Measurements from ENCODE around the gene C4orf54. TPM values are rescaled to one million over a fixed set of nuclear protein-coding genes. Genes with fewer than 3 reads are reported as not detected.

The C4orf54 gene
- polyA plus RNA-seq, 1 donor from 2014 or later, result not detected

- H3K9me3 ChIP-seq (ENCODE audit: low read length), result no peaks in the 10 kb centered on the region
- H3K27ac ChIP-seq (ENCODE audit: low read length), result no peak overlapping the region
- H3K4me2 ChIP-seq (ENCODE audit: low read length), result no peak overlapping the region
These were observed 46.9 kb downstream of the C4orf54 start for GRCh38 chr4:99610605-99611175.

GRCh38 chr4:99608417-99608816 lies 49.2 kb downstream of the C4orf54 start:
- H3K9me3 ChIP-seq (ENCODE audit: low read length), result no peaks in the 10 kb centered on the region
- TF ChIP-seq RAD21 (conservative IDR thresholded peaks at IDR 0.05), result no peak
- no peak for TF ChIP-seq EP300 (conservative IDR thresholded peaks at IDR 0.05; ENCODE audit: poor library complexity, severe bottlenecking)
- TF ChIP-seq TAF1 (IDR thresholded peaks at IDR 0.05; ENCODE audit: low read depth), result no peak
- no peak for TF ChIP-seq POLR2AphosphoS5 (IDR thresholded peaks at IDR 0.05)
- no peak for TF ChIP-seq SMC3 (conservative IDR thresholded peaks at IDR 0.05; ENCODE audit: poor library complexity)
- TF ChIP-seq REST (IDR thresholded peaks at IDR 0.05; ENCODE audit: borderline replicate concordance), result no peak
- TF ChIP-seq MXI1 (conservative IDR thresholded peaks at IDR 0.05; ENCODE audit: poor library complexity, severe bottlenecking), result no peak
- TF ChIP-seq EZH2 (IDR thresholded peaks at IDR 0.05; ENCODE audit: borderline replicate concordance, insufficient read depth, low read length, poor library complexity, severe bottlenecking), result no peak
- TF ChIP-seq, protein P1, sequence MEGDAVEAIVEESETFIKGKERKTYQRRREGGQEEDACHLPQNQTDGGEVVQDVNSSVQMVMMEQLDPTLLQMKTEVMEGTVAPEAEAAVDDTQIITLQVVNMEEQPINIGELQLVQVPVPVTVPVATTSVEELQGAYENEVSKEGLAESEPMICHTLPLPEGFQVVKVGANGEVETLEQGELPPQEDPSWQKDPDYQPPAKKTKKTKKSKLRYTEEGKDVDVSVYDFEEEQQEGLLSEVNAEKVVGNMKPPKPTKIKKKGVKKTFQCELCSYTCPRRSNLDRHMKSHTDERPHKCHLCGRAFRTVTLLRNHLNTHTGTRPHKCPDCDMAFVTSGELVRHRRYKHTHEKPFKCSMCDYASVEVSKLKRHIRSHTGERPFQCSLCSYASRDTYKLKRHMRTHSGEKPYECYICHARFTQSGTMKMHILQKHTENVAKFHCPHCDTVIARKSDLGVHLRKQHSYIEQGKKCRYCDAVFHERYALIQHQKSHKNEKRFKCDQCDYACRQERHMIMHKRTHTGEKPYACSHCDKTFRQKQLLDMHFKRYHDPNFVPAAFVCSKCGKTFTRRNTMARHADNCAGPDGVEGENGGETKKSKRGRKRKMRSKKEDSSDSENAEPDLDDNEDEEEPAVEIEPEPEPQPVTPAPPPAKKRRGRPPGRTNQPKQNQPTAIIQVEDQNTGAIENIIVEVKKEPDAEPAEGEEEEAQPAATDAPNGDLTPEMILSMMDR (IDR thresholded peaks at IDR 0.05; ENCODE audit: poor library complexity, severe bottlenecking), result no peak
- no peak overlapping the region for H3K9ac ChIP-seq (ENCODE audit: low read length)
- no peak overlapping the region for H3K4me3 ChIP-seq (ENCODE audit: low read length)
- no peaks in the 10 kb centered on the region for H3F3A ChIP-seq (ENCODE audit: insufficient read depth, low read length, poor library complexity, severe bottlenecking)
- H3K27me3 ChIP-seq (ENCODE audit: insufficient read depth, low read depth, low read length), result no peaks in the 10 kb centered on the region
- no peak overlapping the region for H3K4me2 ChIP-seq (ENCODE audit: low read length)
- H3K79me2 ChIP-seq (replicated peaks; ENCODE audit: insufficient read depth, low read length), result no peaks in the 10 kb centered on the region
- no peak overlapping the region for H2AFZ ChIP-seq (ENCODE audit: low read depth, low read length)
- no peak overlapping the region for H3K27ac ChIP-seq (ENCODE audit: low read length)
- no peaks in the 10 kb centered on the region for H3K36me3 ChIP-seq (ENCODE audit: insufficient read depth, low read length)
- no peaks in the 10 kb centered on the region for H4K20me1 ChIP-seq (ENCODE audit: insufficient read depth)
- H3K9me2 ChIP-seq (ENCODE audit: insufficient read depth, low read length), result no peaks in the 10 kb centered on the region

More at GRCh38 chr4:99610605-99611175, 46.9 kb downstream of the C4orf54 start:
- Histone ChIP-seq H3K4me3 (ENCODE audit: low read length) (no peak overlapping the region), H3K9ac (ENCODE audit: low read length) (no peak overlapping the region), H2AFZ (ENCODE audit: low read depth, low read length) (no peak overlapping the region), H3K27me3 (ENCODE audit: insufficient read depth, low read depth, low read length) (no peaks in the 10 kb centered on the region), H4K20me1 (ENCODE audit: insufficient read depth) (no peaks in the 10 kb centered on the region), H3F3A (ENCODE audit: insufficient read depth, low read length, poor library complexity, severe bottlenecking) (no peaks in the 10 kb centered on the region), H3K36me3 (ENCODE audit: insufficient read depth, low read length) (no peaks in the 10 kb centered on the region), H3K79me2 (replicated peaks; ENCODE audit: insufficient read depth, low read length) (no peaks in the 10 kb centered on the region), H3K9me2 (ENCODE audit: insufficient read depth, low read length) (no peaks in the 10 kb centered on the region)
- TF ChIP-seq MXI1 (conservative IDR thresholded peaks at IDR 0.05; ENCODE audit: poor library complexity, severe bottlenecking) (no peak), SMC3 (conservative IDR thresholded peaks at IDR 0.05; ENCODE audit: poor library complexity) (no peak), POLR2AphosphoS5 (IDR thresholded peaks at IDR 0.05) (no peak), REST (IDR thresholded peaks at IDR 0.05; ENCODE audit: borderline replicate concordance) (no peak), RAD21 (conservative IDR thresholded peaks at IDR 0.05) (no peak), TAF1 (IDR thresholded peaks at IDR 0.05; ENCODE audit: low read depth) (no peak)
- TF ChIP-seq, protein P1 (IDR thresholded peaks at IDR 0.05; ENCODE audit: poor library complexity, severe bottlenecking), result no peak
